GM18507 (cell line): ENCODE results near the gene ICE1.
A peak's percentile ranks its signal among the peaks of the same experiment; 100 is the strongest.
"Not testable (repeated sequence)": the region's sequence is repeated elsewhere in the genome, so short reads cannot be mapped to it uniquely, and the experiment has no call there.

Experiments used
- DNase-seq: peaks from one replicate; pipeline ENCODE4 v3.0.0; 2011; ENCODE audit warnings: low read depth; ENCODE audit not compliant: insufficient read length; ENCODE audit errors: extremely low spot score
- FAIRE-seq: peaks from 2 replicates; lab custom pipeline; 2011; peaks lifted over from hg19 to GRCh38; lab: Jason Lieb, UNC

Gene ICE1

GRCh38 chr5:5421961-5422818 is at the start of gene ICE1:
Gene ICE1 (plus strand): TSS chr5:5422677. CDS start chr5:5422916, 239 bp downstream.
- FAIRE-seq (peak; percentile 88), DNase-seq (peak; percentile 81)

GRCh38 chr5:5372930-5373329 is 49.5 kb upstream of the ICE1 start:
- DNase-seq, result no peak
- no peak for FAIRE-seq

- FAIRE-seq (no peak), DNase-seq (no peak)
Measured at GRCh38 chr5:5373351-5373989, 49.0 kb upstream of the ICE1 start.

DNA sequence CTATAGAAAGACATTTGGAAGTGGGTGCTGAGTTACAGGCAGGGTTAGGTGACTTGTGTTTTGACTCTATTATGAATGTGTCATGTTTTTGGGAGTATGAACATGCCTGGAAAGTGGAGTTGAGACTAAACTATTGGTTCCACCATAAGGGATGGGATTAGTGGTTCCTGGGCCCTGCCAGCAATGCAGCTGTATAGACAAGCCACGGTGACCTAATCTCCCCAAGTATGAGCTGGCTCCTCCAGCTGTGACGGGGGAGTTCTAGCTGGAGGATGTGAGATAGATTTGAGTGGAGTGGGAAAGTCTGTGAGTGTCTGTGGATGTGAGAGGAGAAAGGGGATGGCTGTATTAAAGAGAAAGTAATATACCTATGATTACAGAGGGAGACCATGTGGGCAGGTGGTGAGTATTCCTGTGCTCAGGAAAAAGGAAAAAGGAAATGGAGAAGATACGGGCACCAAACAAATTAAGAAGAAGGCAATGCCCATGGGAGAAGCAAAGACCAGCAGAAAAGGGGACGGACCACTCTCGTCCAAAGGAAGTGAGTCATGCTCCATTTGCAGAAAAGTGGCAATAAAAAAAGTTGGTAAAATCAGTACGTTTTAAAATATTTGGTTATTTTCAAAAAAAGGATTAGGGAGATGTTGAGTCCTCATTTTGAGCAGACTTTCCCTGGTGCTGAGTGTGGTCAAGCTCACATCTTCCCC is 48.3 kb upstream of the ICE1 start:
- DNase-seq (no peak), FAIRE-seq (no peak)

DNA sequence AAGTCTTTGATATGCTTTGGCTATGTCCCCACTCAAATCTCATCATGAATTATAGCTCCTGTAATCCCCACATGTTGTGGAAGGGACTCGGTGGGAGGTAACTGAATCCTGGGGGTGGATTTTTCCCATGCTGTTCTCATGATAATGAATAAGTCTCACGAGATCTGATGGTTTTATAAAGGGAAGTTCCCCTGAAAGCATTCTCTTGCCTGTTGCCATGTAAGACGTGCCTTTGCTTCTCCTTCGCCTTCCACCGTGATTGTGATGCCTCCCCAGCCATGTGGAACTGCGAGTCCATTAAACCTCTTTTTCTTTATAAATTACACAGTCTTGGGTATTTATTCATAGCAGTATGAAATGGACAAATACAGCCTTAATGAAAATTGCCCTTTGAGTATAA is 44.7 kb upstream of the ICE1 start:
- FAIRE-seq (no peak), DNase-seq (no peak)

DNA sequence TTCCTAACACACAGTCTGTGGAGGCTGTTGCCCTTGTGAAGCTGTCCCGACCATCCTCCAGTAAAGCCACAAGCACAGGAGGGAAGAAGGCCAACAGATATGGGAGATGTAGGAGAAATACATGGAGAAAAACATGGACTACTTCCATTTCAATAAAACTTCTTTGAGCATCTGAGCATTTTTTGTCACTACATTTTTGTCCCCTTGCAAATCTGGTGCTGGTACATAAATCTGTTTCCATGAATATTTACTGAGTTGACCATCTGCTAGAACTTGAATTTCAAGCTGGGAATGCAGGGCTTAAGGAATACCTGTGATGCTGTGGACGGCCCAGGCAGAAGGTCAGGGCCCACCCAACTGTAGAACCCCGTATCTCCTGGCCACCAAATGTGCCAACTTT is 43.9 kb upstream of the ICE1 start:
- DNase-seq (no peak), FAIRE-seq (no peak)

GRCh38 chr5:5380298-5380697 is 42.2 kb upstream of the ICE1 start:
- DNase-seq, result no peak
- no peak for FAIRE-seq

- no peak for FAIRE-seq
- no peak for DNase-seq
Measured at GRCh38 chr5:5381310-5381913, 41.1 kb upstream of the ICE1 start.

GRCh38 chr5:5383461-5383860 is 39.0 kb upstream of the ICE1 start:
- FAIRE-seq (no peak), DNase-seq (no peak)

DNA sequence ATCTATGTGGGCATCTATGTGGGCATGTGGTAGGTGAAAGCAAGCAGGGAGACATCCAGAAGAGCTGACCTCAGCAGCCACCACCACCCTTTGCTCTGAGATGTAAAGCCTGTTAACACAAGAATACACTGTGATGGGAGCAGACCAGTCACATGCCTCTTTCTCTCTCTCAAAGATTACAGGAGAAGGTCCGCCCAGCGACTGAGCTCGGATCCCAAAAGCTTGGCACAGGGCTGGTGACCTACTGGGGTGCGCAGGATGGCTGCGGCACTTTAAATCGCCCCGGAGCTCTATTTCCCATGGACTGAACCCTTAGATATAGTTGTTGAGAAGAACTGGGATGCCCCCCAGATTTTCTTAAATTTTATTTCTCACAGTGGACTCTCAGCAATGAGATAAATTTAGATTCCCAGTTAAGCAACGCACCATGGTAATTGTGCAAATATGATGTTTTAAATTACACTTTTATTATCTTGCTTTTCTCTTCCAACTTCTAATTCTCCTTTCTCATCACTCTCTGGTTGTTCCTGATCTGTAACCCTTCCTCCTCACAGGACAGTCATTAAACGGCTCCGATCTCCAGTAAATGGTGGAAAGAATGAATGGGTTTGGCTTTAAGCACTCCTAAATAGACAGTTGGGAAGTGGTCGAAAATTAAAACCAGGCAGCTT is 37.7 kb upstream of the ICE1 start:
- FAIRE-seq, result no peak
- no peak for DNase-seq

DNA sequence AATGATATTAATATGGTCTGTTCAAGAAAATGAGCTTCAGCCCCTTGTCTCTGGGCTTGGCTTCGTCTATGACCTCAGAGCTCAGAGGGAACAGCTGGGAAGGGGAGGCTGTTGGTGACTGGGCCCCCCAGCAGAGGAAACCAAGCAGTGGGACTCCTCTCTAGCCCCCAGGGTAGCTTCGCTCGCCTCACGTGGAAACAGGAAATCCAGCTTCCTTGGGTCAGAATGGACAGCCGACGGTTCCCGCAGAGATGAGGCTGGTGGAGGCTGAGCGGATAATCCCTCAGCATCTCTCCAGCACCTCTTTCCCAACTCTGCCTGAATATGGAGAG is 37.2 kb upstream of the ICE1 start:
- no peak for DNase-seq
- no peak for FAIRE-seq

DNA sequence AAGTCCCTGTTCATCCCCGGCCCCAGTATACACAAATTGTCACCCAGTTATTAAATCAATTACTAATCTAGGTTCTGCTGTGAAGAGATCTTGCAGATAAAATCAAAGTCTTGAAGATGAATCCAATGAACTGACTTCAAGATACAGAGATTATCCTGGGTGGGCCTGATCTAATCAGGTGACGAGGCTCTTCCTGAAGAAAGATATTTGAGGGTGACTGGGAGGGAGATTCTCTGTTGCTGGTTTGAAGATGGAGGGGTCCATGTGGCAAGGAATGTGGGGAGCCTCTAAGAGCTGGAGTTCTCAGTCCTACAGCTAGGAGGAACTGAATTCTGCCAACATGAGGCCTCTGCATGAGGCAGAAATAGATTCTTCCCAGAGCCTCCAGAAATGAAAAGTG is 36.1 kb upstream of the ICE1 start:
- DNase-seq, result no peak
- no peak for FAIRE-seq

DNA sequence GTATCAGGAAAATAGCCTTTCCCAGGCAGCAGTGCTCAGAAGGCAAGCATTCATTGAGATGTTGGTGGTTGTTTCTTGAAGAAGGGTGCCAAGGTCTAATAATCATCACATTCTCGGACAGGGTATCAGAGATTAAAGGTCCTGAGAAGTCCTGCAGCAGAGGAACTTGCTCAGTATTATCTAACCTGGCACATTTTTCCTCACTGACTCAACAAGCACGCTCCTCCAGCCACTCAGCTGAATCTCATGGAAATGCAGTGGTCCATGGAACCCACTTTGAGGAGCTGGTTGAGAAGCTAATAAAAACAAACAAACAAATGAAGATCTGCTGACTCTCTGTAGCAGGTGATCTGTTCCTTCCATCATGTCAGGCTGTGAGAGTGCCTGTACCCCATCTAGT is 35.3 kb upstream of the ICE1 start:
- DNase-seq (no peak), FAIRE-seq (no peak)

DNA sequence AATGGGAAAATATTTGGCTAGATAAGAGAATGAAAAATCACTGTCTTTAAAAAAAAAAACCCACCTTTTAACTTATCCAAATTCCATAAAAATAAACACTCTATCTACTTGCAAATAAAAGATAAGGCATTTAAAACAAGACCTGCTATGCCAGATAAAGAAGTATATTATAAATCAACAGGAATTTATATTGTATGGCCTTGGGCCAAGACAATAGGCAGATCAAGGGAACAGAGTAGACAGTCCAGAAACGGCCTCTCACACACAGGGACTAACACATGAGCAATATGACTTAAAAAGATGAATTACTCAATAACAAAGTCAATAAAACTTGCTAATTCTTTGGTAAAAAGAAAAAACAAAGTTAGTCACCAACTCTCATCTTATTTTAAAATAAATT is 34.7 kb upstream of the ICE1 start:
- no peak for FAIRE-seq
- DNase-seq, result no peak

- not testable (repeated sequence) for DNase-seq, FAIRE-seq
Measured at GRCh38 chr5:5390121-5390869, 32.2 kb upstream of the ICE1 start.

GRCh38 chr5:5392504-5392903 is 30.0 kb upstream of the ICE1 start:
- FAIRE-seq, result not testable (repeated sequence)

GRCh38 chr5:5394384-5394986 is 28.0 kb upstream of the ICE1 start:
- FAIRE-seq, DNase-seq: not testable (repeated sequence)

More at GRCh38 chr5:5392504-5392903, 30.0 kb upstream of the ICE1 start:
- not testable (repeated sequence) for DNase-seq

DNA sequence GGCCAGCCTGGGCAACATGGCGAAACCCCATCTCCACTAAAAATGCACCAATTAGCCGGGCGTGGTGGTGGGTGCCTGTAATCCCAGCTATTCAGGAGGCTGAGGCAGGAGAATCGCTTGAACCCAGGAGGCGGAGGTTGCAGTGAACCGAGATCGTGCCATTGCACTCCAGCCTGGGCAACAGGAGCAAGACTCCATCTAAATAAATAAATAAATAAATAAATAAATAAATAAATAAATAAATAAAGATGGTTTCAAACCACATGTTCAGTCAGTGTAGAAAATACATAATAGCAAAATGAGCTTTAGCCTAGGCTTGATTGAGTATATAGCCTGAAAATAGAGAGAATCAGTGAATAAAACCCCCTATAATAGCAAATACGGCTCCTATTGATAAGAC is 27.4 kb upstream of the ICE1 start:
- not testable (repeated sequence) for FAIRE-seq, DNase-seq
